ENCODE data around the gene MED16.

DNA sequence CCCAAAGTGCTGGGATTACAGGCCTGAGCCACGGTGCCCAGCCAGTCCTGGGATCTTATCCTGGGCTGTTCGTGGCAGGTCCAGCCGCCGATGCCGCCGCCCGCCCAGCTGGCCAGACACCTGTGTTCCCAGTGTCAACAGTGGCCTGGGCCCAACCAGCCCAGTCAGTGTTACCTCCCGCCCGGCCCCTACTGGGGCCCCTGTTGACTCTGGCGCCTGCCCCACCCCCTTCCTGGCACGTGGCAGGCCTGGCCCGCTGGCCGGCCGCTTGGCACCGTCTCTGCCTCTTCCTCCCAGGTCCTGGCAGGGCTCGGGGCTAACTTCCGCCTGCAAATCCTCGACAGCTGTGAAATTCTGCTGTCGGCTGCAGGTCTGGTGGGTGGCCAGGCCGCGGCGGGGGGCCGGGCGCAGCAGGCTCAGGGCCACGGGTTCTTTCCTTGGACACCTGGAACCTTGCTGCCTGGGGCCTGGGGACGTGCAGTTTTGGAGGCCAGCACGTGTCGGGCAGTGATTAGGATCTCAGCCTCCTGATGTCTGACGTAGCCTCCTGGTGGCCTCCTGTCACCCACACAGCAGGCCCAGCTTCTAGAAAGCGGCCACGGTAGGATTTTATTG lies 42.0 kb upstream of the MED16 start:
- TF ChIP-seq CTCF (IDR thresholded peaks at IDR 0.05) (no peak), ZFX (IDR thresholded peaks at IDR 0.05; ENCODE audit: borderline replicate concordance) (no peak)
